A549 (cell line): ENCODE measurements around the gene CSNK1E. TPM values are rescaled to one million over a fixed set of nuclear protein-coding genes. Genes with fewer than 3 reads are reported as not detected.

Experiments
- ATAC-seq, 2 experiments: fragments of 200-7000 bp in 1 of 2; fragments of >200 bp in 1 of 2; cut with Nextera tagmentation in 1 of 2; cut with Tn5 transposase in 1 of 2; 3 replicates each; pipeline versions ENCODE4 v1.8.0 to v1.9.1; 2018 to 2020; ENCODE audit warnings: mild to moderate bottlenecking in 1 of 2, moderate library complexity in 1 of 2
- CTCF ChIA-PET: fragments of 300-600 bp; sonication (Branson Sonifier 250); formaldehyde crosslinking; extraction: SDS; loops from one replicate; lab custom pipeline; 2021; ENCODE audit warnings: antibody characterized with exemption, inconsistent platforms; lab: Yijun Ruan, JAX
- POLR2A ChIA-PET: fragments of 350-600 bp; formaldehyde crosslinking; extraction: SDS; loops from one replicate; lab custom pipeline; 2021; ENCODE audit warnings: antibody characterized with exemption, inconsistent platforms; lab: Yijun Ruan, JAX
- DNase-seq, 2 experiments: peaks; one replicate each; pipeline versions ENCODE4 v3.0.0 to v3.0.0-alpha.2; 2011 to 2016; ENCODE audit warnings: low read depth in 1 of 2, low spot score in 1 of 2
- FAIRE-seq: peaks from 2 replicates; lab custom pipeline; 2011; peaks lifted over from hg19 to GRCh38; lab: Jason Lieb, UNC
- H3K27ac ChIP-seq, 2 experiments: fragments of >200 bp; sonication (Bioruptor Twin); formaldehyde crosslinking; 3 replicates each; pipeline ENCODE4 v1.5.1; 2016 to 2017
- H3K4me1 ChIP-seq: fragments of >200 bp; sonication (Bioruptor Twin); formaldehyde crosslinking; 3 replicates; pipeline ENCODE4 v1.6.1; 2016
- H3K4me2 ChIP-seq: fragments of >200 bp; sonication (Bioruptor Twin); formaldehyde crosslinking; 3 replicates; pipeline ENCODE4 v1.6.1; 2016
- H3K4me3 ChIP-seq: fragments of >200 bp; sonication (Bioruptor Twin); formaldehyde crosslinking; 3 replicates; pipeline ENCODE4 v1.5.1; 2016
- H3K9me3 ChIP-seq: fragments of >200 bp; sonication (Bioruptor Twin); formaldehyde crosslinking; 3 replicates; pipeline ENCODE4 v1.6.1; 2016
- BHLHE40 ChIP-seq: IDR thresholded peaks from 2 replicates; pipeline ENCODE4 v1.6.1; 2012; ENCODE audit warnings: low read depth, low read length, inconsistent platforms
- CEBPB ChIP-seq, 2 experiments: fragments of >200 bp in 1 of 2; sonication (Bioruptor Twin) in 1 of 2; formaldehyde crosslinking in 1 of 2; IDR thresholded peaks; 2 replicates each; pipeline ENCODE4 v1.6.1; 2012 to 2016
- CHD4 ChIP-seq: fragments of 200-600 bp; sonication (generic); IDR thresholded peaks from 2 replicates; pipeline ENCODE4 v1.6.1; 2016; ENCODE audit warnings: antibody characterized with exemption, mild to moderate bottlenecking, borderline replicate concordance
- FOSL2 ChIP-seq, 2 experiments: fragments of 450-650 bp in 1 of 2; fragments of >200 bp in 1 of 2; sonication (Bioruptor Twin) in 1 of 2; formaldehyde crosslinking; IDR thresholded peaks; 2 replicates each; pipeline versions ENCODE4 v1.5.0 to v1.6.1; 2016 to 2020; ENCODE audit warnings: mild to moderate bottlenecking in 1 of 2, moderate library complexity in 1 of 2
- GATA3 ChIP-seq: IDR thresholded peaks from 2 replicates; pipeline ENCODE4 v1.6.1; 2012; ENCODE audit warnings: borderline replicate concordance
- HDAC2 ChIP-seq: fragments of 200-600 bp; sonication (generic); IDR thresholded peaks from 2 replicates; pipeline ENCODE4 v1.6.1; 2016
- JUNB ChIP-seq: fragments of >200 bp; sonication (Bioruptor Twin); formaldehyde crosslinking; IDR thresholded peaks from 2 replicates; pipeline ENCODE4 v1.6.1; 2016
- NPAS2 ChIP-seq: fragments of 250-450 bp; sonication (Bioruptor Pico); IDR thresholded peaks from 2 replicates; pipeline ENCODE4 v1.8.0; 2022; ENCODE audit warnings: mild to moderate bottlenecking, moderate library complexity, borderline replicate concordance
- RARB ChIP-seq: fragments of 250-450 bp; sonication (Bioruptor Pico); IDR thresholded peaks from 2 replicates; pipeline ENCODE4 v1.8.0; 2021; ENCODE audit warnings: mild to moderate bottlenecking, moderate library complexity
- RCOR1 ChIP-seq: fragments of 150-350 bp; IDR thresholded peaks from 2 replicates; pipeline ENCODE4 v1.6.1; 2014; ENCODE audit warnings: antibody characterized with exemption, low read length, low read depth
- RNF2 ChIP-seq: fragments of 200-600 bp; sonication (generic); IDR thresholded peaks from 2 replicates; pipeline ENCODE4 v1.6.1; 2016; ENCODE audit warnings: low read depth, mild to moderate bottlenecking, antibody characterized with exemption, moderate library complexity, borderline replicate concordance
- SMC3 ChIP-seq: fragments of >200 bp; sonication (Bioruptor Twin); formaldehyde crosslinking; IDR thresholded peaks from 3 replicates; pipeline ENCODE4 v1.6.1; 2018; ENCODE audit warnings: inconsistent platforms
- TFCP2L1 ChIP-seq: fragments of 250-450 bp; sonication (Bioruptor Pico); IDR thresholded peaks from 2 replicates; pipeline ENCODE4 v1.5.0; 2021; ENCODE audit warnings: mild to moderate bottlenecking
- TP53 ChIP-seq: fragments of 250-450 bp; sonication (Bioruptor Pico); IDR thresholded peaks from 2 replicates; pipeline ENCODE4 v1.5.0; 2021; ENCODE audit warnings: mild to moderate bottlenecking, moderate library complexity
- ZFP36 ChIP-seq: fragments of 450-650 bp; IDR thresholded peaks from 2 replicates; pipeline ENCODE4 v1.6.1; 2014; ENCODE audit warnings: borderline replicate concordance; ENCODE audit not compliant: partially characterized antibody
- WGBS: methylation state at CpG from one replicate; pipeline ENCODE4 v1.1.6; 2017; ENCODE audit errors: missing lambda C conversion rate; 5-methylcytosine and 5-hydroxymethylcytosine counted together
- polyA plus RNA-seq, 4 experiments: library from polyadenylated mRNA; depleted of rRNA in 3 of 4; stranded (reverse); fragments of >200 nt; fragmentation: RNase III in 1 of 4; extraction: RNeasy Plus Mini Kit Qiagen cat#74134 plus additional on column Dnase treatment in 1 of 4; gene quantifications; 2 replicates in 3 of 4; 3 replicates in 1 of 4; pipeline ENCODE4 v1.2.3, GENCODE V29; 2011 to 2017
- TF ChIP-seq, protein P1 (sequence below): fragments of 150-350 bp; IDR thresholded peaks from 2 replicates; pipeline ENCODE4 v1.6.1; 2014; ENCODE audit warnings: low read depth, mild to moderate bottlenecking, low read length
- TF ChIP-seq, protein P2 (sequence below): fragments of >200 bp; sonication (Bioruptor Twin); formaldehyde crosslinking; IDR thresholded peaks from 2 replicates; pipeline ENCODE4 v1.6.1; 2016
- TF ChIP-seq, protein P3 (sequence below): IDR thresholded peaks from 2 replicates; pipeline ENCODE4 v1.6.1; 2012; ENCODE audit warnings: low read depth, borderline replicate concordance
- TF ChIP-seq, protein P4 (sequence below): IDR thresholded peaks from 2 replicates; pipeline ENCODE4 v1.6.1; 2012
- TF ChIP-seq, protein P5 (sequence below): fragments of >200 bp; sonication (Bioruptor Twin); formaldehyde crosslinking; IDR thresholded peaks from 3 replicates; pipeline ENCODE4 v1.5.1; 2016
- TF ChIP-seq, protein P6 (sequence below): fragments of >200 bp; sonication (Bioruptor Twin); formaldehyde crosslinking; IDR thresholded peaks from 3 replicates; pipeline ENCODE4 v1.6.1; 2016

CSNK1E gene
- polyA plus RNA-seq, 2 of the 4 experiments (the other 2 are of a cell fraction), result 59.3 to 60.9 TPM

DNA sequence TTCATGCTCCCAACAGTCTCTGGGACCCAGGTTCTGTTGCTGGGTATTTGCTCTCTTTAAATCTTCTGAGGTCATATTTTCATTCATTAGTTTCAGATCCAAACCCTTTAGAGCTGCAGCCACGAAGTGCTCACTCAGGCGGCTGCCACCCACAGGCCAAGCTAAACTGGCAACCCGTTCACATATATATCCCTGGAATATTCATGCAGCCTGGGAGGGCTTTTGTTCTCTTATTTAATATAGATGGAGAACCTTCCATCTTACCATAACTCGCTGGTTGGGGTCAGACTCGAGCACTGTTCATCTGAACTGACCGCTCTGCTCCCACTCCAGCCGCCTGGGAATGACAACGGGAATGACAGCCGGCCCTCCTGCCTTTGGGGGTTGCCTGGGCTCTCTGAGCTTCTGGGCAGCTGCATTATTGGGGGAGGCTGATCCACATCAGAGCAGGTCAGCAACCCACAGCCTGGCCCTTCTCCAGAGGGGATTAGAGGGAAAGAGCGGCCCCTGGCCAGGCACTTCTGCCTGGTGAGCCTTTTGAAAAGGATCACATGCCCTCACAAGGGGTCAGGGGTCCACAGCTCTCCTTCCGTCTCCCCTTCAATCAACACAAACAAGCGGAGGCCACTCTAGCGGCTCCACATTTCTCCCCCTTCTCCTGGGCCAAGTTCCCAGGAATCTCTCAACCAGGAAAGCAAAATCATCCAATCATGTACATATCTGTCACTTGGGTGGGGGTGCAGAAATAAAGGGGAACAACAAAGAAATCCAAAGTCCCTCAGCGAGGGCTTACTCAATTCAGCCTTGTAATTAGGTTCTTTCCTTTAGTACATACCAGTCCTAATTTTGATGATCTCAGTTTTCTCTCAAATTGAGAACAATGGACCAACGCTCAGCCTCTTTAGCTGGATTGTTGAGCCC lies 56.2 kb downstream of the CSNK1E start:
- no peak for TF ChIP-seq FOSL2 (IDR thresholded peaks at IDR 0.05)
- no peak for TF ChIP-seq FOSL2 (CRISPR knock-in tag; IDR thresholded peaks at IDR 0.05)
- no peak for TF ChIP-seq TFCP2L1 (CRISPR knock-in tag)
- TF ChIP-seq NPAS2 (CRISPR knock-in tag), result no peak
- TF ChIP-seq, protein P1, sequence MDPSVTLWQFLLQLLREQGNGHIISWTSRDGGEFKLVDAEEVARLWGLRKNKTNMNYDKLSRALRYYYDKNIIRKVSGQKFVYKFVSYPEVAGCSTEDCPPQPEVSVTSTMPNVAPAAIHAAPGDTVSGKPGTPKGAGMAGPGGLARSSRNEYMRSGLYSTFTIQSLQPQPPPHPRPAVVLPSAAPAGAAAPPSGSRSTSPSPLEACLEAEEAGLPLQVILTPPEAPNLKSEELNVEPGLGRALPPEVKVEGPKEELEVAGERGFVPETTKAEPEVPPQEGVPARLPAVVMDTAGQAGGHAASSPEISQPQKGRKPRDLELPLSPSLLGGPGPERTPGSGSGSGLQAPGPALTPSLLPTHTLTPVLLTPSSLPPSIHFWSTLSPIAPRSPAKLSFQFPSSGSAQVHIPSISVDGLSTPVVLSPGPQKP, result no peak
- TF ChIP-seq RARB (CRISPR knock-in tag), result no peak
- TF ChIP-seq GATA3, result no peak
- TF ChIP-seq RCOR1, result no peak
- TF ChIP-seq BHLHE40, result no peak
- TF ChIP-seq RNF2, result no peak
- TF ChIP-seq, protein P2, sequence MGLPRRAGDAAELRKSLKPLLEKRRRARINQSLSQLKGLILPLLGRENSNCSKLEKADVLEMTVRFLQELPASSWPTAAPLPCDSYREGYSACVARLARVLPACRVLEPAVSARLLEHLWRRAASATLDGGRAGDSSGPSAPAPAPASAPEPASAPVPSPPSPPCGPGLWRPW, result no peak
- TF ChIP-seq, protein P3, sequence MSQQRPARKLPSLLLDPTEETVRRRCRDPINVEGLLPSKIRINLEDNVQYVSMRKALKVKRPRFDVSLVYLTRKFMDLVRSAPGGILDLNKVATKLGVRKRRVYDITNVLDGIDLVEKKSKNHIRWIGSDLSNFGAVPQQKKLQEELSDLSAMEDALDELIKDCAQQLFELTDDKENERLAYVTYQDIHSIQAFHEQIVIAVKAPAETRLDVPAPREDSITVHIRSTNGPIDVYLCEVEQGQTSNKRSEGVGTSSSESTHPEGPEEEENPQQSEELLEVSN, result no peak
- TF ChIP-seq TP53 (CRISPR knock-in tag), result no peak
- no peak for TF ChIP-seq CEBPB (IDR thresholded peaks at IDR 0.05)
- no peak for TF ChIP-seq HDAC2
- TF ChIP-seq, protein P4, sequence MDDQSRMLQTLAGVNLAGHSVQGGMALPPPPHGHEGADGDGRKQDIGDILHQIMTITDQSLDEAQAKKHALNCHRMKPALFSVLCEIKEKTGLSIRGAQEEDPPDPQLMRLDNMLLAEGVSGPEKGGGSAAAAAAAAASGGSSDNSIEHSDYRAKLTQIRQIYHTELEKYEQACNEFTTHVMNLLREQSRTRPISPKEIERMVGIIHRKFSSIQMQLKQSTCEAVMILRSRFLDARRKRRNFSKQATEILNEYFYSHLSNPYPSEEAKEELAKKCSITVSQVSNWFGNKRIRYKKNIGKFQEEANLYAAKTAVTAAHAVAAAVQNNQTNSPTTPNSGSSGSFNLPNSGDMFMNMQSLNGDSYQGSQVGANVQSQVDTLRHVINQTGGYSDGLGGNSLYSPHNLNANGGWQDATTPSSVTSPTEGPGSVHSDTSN, result no peak
- no peak for TF ChIP-seq CHD4
- CTCF ChIA-PET, result interaction anchor here (0.9 to 1.2 kb wide), 2 partner anchors 10 to 13 kb away, joined by 3 read pairs; no protein-coding TSS in a partner anchor

DNA sequence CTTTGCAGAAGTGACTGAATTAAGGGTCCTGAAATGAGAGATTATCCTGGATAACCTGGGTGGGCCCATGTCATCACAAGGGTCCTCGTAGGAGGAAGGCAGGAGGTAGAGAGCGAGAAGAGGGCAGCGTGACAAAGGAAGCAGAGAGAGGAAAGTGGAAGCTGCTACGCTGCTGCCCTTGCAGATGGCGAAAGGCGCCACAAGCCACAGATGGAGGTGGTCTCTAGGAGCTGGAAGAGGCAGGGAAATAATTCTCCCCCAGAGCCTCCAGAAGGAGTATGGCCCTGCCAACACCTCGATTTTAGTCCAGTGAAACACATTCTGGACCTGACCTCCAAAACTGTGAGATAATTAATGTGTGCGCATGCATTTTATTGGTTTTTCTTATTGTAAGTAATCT lies 57.9 kb downstream of the CSNK1E start:
- ATAC-seq, result no peak
- CTCF ChIA-PET, result interaction anchor here (0.6 kb wide), 1 partner anchor 61 kb away, joined by 4 read pairs; no protein-coding TSS in a partner anchor

More for the DNA sequence above, 56.2 kb downstream of the CSNK1E start:
- no peak overlapping the region for H3K4me2 ChIP-seq
- FAIRE-seq (no peak), ATAC-seq (no peak), DNase-seq (no peak)
- H3K4me3 ChIP-seq, result no peak overlapping the region
- no peak overlapping the region for H3K27ac ChIP-seq
- no peaks in the 10 kb centered on the region for H3K9me3 ChIP-seq
- 87% methylated on average over 12 of the region's 15 CpGs for WGBS
- POLR2A ChIA-PET, result no interaction called here
- 0 out of 3 replicates have a peak, but pooled peaks cover 6% of the 10 kb centered on the region for H3K4me1 ChIP-seq

More for the DNA sequence above, 57.9 kb downstream of the CSNK1E start:
- H3K4me1 ChIP-seq, result 0 out of 3 replicates have a peak, but pooled peaks cover 6% of the 10 kb centered on the region
- H3K27ac ChIP-seq, result no peak overlapping the region
- TF ChIP-seq, protein P1, result no peak
- TF ChIP-seq ZFP36 (no peak), CEBPB (IDR thresholded peaks at IDR 0.05) (no peak), RARB (CRISPR knock-in tag) (no peak), JUNB (no peak), SMC3 (no peak), TP53 (CRISPR knock-in tag) (no peak)
- TF ChIP-seq, protein P5, sequence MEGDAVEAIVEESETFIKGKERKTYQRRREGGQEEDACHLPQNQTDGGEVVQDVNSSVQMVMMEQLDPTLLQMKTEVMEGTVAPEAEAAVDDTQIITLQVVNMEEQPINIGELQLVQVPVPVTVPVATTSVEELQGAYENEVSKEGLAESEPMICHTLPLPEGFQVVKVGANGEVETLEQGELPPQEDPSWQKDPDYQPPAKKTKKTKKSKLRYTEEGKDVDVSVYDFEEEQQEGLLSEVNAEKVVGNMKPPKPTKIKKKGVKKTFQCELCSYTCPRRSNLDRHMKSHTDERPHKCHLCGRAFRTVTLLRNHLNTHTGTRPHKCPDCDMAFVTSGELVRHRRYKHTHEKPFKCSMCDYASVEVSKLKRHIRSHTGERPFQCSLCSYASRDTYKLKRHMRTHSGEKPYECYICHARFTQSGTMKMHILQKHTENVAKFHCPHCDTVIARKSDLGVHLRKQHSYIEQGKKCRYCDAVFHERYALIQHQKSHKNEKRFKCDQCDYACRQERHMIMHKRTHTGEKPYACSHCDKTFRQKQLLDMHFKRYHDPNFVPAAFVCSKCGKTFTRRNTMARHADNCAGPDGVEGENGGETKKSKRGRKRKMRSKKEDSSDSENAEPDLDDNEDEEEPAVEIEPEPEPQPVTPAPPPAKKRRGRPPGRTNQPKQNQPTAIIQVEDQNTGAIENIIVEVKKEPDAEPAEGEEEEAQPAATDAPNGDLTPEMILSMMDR, result no peak
- TF ChIP-seq, protein P2, result no peak
- TF ChIP-seq, protein P6, sequence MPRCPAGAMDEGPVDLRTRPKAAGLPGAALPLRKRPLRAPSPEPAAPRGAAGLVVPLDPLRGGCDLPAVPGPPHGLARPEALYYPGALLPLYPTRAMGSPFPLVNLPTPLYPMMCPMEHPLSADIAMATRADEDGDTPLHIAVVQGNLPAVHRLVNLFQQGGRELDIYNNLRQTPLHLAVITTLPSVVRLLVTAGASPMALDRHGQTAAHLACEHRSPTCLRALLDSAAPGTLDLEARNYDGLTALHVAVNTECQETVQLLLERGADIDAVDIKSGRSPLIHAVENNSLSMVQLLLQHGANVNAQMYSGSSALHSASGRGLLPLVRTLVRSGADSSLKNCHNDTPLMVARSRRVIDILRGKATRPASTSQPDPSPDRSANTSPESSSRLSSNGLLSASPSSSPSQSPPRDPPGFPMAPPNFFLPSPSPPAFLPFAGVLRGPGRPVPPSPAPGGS, result no peak
- H3K4me3 ChIP-seq, result no peak overlapping the region
- H3K9me3 ChIP-seq, result no peaks in the 10 kb centered on the region
- H3K4me2 ChIP-seq, result no peak overlapping the region
- POLR2A ChIA-PET, result no interaction called here
- FAIRE-seq (no peak), DNase-seq (no peak)
- 88% methylated on average over 7 of the region's 8 CpGs for WGBS
